NCI-H1694 (cell line): ENCODE results near the gene LHFPL6.

Experiments
- DNase-seq: peaks from one replicate; lab custom pipeline; 2025; lab: John Stamatoyannopoulos, UW

LHFPL6 gene

DNA sequence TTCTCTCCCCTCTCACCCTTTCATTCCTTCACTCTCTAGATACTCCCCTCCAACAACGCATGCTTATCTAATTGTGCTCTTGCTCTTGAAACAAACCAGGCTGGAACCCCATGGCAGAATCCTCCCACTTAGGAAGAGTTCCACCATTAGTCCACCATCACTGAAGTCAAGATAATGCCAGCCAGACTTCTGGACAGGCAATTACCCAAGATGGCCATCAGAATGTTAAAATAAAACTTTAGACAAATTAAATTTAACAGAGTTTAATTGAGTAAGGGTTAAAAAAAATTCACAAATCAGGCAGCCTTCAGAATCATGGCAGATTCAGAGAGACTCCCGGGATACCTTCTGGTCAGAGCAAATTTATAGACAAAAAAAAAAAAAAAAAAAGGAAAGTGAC, 221.5 kb downstream of the LHFPL6 start:
- DNase-seq: no peak

DNA sequence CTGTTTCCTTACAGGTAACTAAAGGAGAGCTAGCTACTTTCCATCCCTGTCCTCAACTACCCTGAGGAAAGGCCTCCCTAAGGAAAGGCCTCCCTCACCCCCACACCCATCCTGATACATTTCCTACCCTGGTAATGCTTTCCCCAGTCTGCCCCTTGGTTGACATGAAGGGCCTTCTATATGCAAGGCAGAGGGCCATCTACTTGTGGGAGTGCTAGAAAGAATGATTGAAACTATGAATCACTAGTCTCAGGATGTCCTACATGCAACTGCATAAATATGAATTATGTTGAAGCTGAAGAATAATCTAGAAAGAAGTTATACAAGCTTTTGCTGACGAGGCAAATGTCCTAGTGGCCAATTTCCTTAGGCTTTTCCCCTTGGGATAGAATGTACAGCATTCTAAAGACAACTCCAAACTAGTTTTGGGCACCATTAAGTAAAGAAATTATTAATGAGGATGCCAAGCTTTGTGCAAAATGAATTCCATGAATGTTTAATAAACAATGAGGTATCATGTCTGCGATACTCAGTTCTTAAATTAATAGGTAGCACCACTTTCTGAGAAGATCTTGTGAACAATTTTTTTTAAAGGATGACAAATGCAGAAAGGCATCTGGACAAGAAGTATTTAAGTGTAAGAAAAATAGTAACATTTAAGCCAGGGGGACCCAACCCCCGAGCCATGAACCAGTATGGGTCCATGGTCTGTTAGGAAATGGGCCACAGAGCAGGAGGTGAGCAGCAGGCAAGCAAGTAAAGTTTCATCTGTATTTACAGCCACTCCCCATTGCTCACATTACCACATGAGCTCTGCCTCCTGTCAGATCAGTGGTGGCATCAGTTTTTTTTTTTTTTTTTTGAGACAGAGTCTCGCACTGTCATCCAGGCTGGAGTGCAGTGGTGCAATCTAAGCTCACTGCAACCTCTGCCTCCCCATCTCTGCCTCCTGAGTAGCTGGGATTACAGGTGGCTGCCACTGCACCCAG, 223.0 kb downstream of the LHFPL6 start:
- no peak for DNase-seq

DNA sequence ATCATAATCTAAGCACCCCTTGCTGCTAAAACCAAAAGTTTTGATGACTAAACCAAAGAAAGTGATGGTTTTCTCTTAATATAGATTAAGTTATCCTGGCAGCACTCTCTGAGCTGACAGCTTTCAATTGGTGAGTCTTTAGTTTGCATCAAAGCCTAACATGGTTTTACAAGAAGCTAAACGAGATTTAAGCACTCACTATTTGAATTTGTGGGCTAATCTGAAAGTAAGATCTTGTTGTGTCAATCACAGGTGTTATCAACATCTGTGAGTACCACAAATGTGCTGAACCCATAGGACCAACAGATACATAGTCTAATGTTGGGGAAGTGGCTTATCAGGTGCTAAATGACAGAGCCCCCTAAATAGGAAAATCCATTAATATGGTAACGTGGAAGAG, 223.9 kb downstream of the LHFPL6 start:
- DNase-seq: no peak

DNA sequence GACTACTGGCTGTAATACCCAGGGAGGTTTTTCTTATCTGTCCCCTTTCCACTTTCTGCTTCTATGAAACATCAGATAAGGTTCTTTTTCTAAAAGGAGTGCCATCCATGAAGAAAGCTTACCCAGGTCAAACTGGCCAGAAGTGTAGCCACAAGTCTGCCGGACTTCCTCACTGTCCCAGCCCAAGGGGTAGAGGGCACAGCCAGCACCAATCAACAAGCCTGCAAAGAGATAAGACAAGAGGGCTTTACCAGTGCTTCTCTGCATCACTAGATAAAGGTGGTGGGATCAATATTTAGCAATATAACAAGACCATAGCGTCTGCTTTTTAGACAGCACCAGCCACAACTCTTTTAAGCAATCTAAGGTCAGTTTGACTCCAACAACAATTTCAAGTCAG, 224.7 kb downstream of the LHFPL6 start:
- DNase-seq: no peak

DNA sequence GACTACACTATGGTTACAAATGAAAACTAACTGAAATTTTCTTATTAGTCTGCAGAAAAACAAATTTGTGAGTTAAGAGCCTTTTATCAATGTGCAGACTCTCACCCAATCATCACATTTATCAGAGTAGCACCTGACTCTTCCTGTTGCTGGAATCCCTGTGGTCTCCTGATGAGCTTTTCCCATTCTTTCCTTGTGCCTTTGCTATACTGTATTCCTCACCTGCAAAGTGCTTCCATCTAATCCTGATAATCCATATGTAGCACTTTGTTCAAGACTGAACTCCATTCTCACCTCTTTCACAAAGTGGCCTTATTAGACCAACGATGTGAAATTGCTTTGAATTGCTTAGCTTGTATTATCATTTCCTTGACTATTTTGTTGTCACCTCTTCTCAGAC, 225.3 kb downstream of the LHFPL6 start:
- DNase-seq: no peak

DNA sequence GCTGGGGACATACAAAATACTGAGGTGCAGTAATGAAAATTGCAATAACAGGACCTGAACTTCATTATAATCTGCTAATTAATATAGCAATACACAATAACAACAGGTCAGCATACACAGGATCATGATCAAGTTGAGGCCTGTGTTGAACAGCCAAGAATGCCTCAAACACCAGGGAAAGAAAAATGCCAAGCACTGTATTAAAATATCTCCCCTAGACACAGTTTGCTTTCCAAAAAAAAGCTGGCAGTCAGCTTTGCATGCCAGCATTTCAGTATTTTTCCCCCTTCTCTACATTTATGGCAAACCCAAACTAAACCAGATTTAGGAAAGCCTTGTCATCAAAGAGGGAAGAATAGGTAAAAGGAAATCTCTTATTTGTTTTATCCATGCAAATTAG, 226.9 kb downstream of the LHFPL6 start:
- no peak for DNase-seq

DNA sequence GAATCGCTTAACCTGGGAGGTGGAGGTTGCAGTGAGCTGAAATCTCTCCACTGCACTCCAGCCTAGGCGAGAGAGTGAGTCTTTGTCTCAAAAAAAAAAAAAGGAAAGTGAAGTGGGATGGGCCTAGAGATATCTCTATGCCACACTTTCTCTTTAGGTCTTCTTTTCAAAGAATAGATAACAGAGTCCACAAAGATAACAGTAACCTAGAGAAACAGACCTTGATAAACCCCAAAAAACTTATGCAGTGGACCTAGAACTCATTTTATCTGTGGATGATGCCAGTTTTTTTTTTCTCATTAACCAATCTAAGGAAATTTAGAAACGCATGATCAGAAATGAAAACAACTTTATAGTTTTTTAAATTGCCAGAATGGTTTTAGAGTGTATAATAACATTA, 227.4 kb downstream of the LHFPL6 start:
- no peak for DNase-seq

DNA sequence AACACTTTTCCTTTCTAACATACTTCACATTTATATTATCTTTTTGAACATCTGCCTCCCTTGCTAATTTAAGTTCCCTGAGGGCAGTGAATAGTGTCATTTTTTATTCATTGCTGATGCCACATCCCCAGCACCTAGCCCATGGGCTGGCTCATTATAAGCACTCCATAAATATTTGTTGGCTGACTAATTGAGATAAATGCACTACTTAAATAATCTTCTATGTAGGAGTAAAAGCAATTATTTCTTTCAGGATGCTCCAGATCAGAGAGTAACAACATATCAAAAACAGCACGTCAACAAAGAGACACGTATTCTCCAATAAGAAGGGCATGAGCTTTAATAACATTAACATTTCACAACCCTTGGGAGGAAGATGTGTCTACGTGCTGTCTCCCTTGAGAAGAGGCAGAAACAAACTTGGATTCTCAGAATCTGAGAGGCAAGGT, 228.2 kb downstream of the LHFPL6 start:
- DNase-seq: no peak

DNA sequence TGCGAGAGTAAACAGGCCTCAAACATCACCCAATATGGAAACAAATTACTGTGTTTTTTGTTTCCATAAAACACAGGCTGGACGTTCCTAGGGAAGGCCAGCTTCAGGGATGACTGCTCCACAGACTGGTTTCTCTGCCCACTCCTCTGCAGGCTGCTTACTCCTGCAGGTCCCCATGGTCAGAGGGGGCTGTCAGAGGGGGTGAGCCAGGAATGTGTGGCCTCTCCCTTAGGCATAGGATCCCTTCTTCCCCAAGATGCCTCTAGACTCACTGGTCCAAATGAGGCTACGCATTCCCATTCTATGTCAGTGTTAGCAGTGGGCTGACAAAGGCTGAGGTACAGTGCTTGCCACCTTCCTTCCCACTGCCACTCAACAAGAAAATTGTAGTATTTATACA, 229.8 kb downstream of the LHFPL6 start:
- DNase-seq: no peak

DNA sequence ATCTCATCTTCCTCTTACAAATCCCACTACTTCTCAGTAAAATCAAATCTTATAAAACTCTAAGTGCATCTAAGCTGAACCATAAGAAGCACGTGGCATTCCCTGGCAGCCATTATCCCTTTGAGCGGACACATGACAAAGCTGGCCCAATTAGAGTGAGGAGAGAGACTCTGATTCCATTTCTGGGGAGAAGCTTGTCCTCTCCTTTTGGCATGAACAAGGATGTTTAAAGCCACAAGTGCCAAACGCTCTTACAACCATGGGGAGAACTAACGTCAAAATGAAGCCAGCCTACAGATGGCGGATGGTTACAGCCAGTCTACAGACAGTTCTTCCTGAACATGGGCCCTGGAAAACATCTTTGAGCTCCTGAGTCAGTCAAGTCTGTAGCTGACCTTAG, 231.3 kb downstream of the LHFPL6 start:
- DNase-seq: no peak

DNA sequence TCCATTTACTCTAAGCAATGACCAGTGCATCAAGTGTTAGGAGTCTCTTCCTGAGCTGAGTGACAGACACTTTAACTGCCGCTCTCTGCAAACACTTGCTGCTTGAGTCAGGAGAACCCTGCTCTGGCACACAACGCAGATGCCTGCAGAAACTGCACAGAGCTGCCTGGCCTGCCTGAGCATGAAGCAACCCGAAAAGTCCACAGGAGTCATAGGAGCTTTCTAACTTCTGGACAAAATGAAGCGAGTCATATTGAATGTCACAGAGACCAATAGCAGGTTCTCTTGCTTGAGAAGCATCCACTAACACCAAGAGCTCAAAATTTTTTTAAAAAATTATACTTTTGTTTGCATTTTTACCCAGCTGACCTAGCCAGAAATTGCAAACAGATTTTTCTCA, 232.4 kb downstream of the LHFPL6 start:
- no peak for DNase-seq

DNA sequence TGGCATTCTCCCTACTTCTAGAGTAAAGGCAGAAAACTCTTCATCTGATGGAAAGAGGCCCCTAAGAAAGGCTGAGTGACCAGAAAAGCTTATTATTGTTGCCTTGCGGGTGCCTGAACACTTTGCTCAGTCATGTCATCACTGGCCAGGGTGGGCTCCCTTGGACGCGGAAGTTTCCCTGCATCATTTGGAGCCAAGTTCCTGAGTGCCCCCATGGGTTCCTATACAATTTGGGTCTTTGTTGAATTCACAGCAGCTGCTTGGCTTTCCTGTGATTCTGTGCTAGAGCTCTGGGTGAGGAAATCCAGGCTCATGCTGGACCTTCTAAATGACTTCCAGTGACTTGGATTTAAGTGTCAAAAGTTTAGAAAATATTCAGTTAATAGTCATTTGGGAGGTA, 232.9 kb downstream of the LHFPL6 start:
- no peak for DNase-seq

DNA sequence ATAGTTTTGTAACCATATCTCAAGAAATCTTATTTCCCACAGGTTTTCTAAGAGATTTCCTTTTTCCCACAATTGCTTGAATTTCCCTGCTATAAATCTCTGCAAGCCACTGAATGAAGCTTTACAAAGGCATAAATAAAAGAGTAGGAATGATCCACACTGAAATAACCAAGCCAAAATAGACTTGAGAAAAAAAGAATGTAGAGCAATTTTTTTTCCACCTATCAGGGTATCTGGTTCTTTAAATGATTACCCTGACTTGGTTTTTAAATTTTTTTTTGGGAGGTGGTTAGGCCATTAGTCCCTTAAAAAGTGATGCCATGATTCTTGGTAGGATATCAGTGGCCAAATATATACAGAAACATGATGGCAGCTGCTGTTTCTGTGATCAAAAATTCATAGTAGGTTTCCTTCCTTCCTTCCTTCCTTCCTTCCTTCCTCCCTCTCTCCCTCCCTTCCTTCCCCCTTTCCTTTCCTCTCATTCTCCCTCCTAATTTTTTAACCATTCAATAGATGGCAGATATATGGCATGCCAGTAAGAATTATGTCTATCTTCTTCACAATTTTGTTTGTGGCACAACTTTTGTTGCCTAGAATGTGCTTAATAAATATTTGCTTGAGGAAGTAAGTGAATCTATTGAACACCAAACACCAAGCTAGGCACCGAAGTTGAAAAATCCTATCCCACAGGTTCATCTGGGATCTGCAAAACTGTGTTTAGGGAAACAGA, 233.7 kb downstream of the LHFPL6 start:
- no peak for DNase-seq

DNA sequence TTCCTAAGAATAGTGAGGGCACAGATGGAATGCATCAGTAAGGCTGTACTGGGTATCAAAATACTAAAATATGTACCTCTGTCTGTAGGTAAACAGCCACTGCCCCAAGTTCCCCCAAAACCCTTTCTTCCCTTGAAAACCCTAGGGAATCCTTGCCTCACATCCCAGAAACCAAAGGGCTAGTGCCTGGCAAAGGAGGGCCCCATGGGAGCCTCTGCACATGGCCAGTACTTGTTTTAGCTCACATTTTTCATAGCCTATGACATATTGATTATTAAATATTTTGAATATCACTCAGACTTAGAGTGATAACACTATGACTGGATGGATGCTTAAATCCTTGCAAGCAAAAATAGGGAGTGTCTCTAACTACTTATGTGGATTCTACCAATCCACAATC, 237.1 kb downstream of the LHFPL6 start:
- DNase-seq: no peak

DNA sequence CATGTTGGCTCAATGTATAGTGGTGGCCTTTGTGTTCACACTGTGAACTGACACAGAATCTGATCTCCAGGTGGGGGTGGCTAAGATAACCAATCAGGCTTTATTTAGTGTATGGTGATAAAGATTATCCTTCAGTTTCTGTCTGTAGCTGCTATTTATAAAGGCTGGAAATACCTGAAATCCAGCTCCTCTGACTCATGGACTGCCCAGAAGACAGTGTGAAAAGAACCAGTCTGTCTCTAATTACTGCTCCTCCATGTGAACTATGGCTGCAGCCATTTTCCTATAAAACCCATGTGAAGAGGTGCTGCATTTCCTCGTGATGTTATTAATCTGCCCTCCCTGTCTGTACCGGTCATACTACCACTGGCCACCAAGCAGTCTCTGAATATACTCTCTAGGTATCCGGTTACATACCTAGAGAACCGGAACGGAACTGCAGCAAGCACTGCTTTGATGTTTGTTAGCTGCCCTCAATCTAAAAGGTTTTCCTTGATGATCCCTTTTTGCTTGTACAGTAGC, 238.0 kb downstream of the LHFPL6 start:
- no peak for DNase-seq

DNA sequence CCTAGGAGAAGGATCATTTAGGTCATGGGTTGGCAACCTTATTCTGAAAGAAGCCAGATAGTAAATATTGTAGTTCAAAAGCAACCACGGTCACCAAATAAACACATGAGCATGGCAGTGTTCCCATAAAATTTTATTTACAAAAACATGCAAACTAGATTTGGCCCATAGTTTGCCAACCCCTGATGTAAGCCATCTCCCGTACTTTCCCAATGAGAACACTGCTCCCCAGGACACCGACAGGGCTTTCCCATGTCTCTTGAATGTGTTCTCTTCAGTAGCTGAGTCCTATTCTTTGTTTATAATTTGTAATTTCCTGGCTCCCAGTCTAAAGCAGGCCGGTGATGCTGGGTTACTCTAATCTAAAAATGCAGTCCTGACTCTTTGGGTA, 239.6 kb downstream of the LHFPL6 start:
- DNase-seq: no peak

DNA sequence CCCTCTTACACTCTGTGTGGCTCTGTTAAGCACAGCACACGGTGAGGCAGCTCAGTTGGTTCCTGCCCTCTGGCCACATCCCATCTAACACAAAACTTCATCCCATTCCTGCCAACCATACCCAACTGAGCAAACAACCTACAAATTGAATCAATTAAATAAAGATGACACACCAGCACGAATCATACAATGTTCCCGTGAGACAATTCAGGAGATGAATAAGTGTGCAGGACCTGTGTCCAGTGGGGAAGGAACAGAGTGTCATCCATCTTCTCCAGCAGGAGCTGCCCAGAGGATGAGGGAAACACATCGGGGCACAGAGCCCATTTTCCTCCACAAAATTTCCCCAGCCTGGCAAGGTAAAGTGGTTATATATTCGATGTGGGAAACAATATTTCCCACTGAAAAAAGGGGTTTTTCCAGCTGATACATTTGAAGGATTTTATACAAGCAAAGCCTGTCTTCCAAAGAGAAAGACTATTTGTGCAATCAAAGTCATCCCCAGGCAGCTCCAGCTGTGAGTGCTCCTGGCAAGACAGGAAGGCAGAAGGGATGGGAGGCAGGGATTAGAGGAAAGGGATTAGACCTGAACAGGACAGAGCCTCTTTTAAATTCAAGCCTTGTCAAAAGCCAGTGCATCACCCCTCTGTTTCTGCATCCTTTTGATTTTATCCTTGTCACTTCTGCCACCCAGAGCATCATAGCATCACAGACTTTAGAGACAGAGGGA, 240.2 kb downstream of the LHFPL6 start:
- no peak for DNase-seq

DNA sequence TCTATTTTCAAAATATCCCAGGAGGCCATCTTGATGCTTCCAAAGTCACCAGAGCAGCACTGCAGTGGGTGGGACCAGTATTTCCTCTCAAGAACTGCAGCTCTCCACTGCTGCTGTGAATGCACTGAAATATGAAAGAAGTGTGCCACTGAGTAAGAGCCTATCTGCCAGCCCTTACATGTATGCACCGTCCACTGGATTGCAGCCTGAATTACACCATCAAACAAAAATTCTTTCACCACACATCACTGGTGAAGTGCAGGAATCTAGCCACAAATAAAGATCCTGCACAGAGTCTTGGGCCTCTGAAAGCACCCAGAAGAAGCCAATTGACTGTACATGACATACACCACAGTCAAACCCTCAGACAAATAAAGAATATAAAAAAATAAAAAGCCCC, 249.0 kb downstream of the LHFPL6 start:
- no peak for DNase-seq

DNA sequence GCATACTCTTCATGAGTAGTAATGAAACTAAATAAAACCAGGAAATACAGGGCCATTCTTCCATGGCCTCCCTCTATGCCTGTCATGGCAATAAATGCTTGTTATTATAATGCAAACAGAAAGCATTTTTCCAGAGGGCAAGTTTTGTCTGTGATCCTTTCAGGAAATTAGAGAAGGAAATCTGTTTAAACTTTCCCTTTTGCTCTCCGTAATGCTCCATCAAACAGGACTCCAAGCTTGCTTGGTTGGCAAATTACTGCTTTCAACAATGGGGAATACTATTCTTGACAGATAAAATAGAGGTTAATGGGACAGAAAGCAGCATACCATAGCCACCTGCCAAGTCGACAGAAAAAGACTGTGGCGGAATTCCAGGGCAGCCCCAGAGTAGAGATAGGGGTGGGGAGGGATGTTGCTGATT, 252.5 kb downstream of the LHFPL6 start:
- DNase-seq: no peak

DNA sequence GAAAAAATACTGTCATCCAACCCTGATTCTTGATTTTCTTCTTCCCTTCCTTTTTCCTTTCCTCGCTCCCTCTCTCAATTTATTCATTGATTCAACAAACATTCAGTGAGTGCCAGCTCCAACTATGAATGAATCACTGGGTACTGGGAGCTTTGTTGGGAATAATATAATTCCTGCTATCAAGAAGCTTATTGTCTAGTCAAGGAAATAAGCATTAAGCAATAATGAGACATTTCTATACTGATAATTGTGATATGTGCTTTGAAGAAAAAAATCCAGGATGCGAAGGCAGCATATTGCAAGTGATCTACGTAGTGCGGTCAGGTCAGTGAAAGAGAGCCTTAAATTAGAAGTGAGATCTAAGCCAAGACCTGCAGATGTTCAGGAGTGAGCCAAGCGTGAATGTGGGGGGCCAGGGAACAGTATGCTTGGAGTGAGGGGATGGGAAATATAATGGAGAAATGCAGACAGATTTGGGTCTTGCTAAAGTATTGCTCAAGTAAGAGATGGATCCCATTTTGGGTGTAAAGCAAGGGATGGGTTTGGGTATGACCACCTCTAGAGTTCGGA, 253.5 kb downstream of the LHFPL6 start:
- no peak for DNase-seq

DNA sequence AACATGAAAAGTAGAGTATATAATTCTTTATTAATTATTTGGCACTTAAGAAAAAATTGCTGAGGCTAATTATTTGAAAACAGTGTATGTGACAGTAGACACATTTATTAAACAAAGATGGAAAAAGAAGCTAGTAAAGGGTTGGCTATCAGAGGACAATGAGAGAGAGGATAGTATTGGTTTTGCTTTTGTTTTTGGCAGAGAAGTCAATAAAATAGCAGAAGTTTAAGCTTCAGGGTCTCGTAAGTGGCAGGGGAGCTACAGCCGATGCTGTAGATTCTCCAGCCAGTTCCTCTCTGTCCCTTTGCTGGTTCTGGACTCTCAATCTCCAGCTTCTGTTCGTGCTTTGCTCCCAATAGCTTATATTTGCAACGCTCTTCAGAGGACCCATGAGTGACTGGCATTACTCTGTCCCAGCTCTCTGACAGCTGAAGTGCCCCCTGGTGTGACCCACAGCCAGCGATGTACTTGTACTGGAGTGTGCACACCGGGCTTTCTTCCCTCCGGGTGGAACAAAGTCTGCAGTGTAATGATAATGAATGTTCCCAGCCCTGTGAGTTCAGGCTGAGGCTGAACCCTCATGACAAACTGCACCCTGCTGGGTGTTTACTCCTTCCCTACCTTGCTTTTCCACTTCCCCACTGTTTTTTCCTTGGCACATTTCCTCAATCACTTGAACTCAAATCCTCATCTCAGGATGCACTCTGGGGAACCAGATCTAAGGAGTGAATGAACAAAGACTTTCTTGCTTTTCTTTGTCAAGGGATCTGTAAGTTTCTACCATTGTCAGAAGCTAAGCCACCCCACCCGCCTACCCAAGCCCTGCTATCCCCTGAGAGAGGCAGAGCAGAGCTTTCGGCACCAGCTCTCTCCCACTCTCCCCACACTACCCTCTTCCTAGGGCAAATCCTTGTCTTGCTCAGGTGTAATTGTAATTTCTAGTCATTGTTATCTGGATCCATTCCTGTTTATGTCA, 254.8 kb downstream of the LHFPL6 start:
- DNase-seq: no peak
